DOHH2 (cell line): ENCODE data around the gene ANKRD30A.

Experiments used
- H3F3A ChIP-seq: fragments of 200-600 bp; sonication (generic), shearing (Covaris generic); 2 replicates; pipeline ENCODE4 v1.6.0; 2016; ENCODE audit warnings: antibody characterized with exemption, mild to moderate bottlenecking; ENCODE audit not compliant: control insufficient read depth, insufficient read depth
- H3K27ac ChIP-seq: fragments of 200-600 bp; sonication (generic); 2 replicates; pipeline ENCODE4 v1.5.1; 2014; ENCODE audit warnings: low read depth, mild to moderate bottlenecking, low read length, moderate library complexity
- H3K27me3 ChIP-seq: fragments of 200-600 bp; sonication (generic); 2 replicates; pipeline ENCODE4 v1.6.1; 2014; ENCODE audit warnings: mild to moderate bottlenecking, low read length, mixed read lengths; ENCODE audit not compliant: control insufficient read depth
- H3K36me3 ChIP-seq: fragments of 200-600 bp; sonication (generic); 2 replicates; pipeline ENCODE4 v1.6.1; 2014; ENCODE audit warnings: mild to moderate bottlenecking, low read length, moderate library complexity, mixed read lengths; ENCODE audit not compliant: control insufficient read depth
- H3K4me1 ChIP-seq: fragments of 200-600 bp; sonication (generic); 2 replicates; pipeline ENCODE4 v1.6.1; 2014; ENCODE audit warnings: mild to moderate bottlenecking, low read length, mixed read lengths; ENCODE audit not compliant: control insufficient read depth
- H3K4me2 ChIP-seq: fragments of 200-600 bp; sonication (generic); 2 replicates; pipeline ENCODE4 v1.6.0; 2014; ENCODE audit warnings: mild to moderate bottlenecking, low read length, moderate library complexity
- H3K4me3 ChIP-seq: fragments of 200-600 bp; sonication (generic); 2 replicates; pipeline ENCODE4 v1.5.1; 2014; ENCODE audit warnings: mild to moderate bottlenecking, low read length, mixed read lengths
- H3K79me2 ChIP-seq: fragments of 200-600 bp; sonication (generic); 2 replicates; pipeline ENCODE4 v1.6.1; 2014; ENCODE audit warnings: mild to moderate bottlenecking, low read length, mixed read lengths; ENCODE audit not compliant: control insufficient read depth
- H3K9me2 ChIP-seq: fragments of 200-600 bp; sonication (generic); replicated peaks from 2 replicates; pipeline ENCODE4 v1.6.1; 2014; ENCODE audit warnings: mild to moderate bottlenecking, low read length, mixed read lengths; ENCODE audit not compliant: control insufficient read depth
- H3K9me3 ChIP-seq: fragments of 200-600 bp; sonication (generic); 2 replicates; pipeline ENCODE4 v1.6.1; 2014; ENCODE audit warnings: antibody characterized with exemption, low read length, mixed read lengths; ENCODE audit not compliant: control insufficient read depth, insufficient read depth
- H4K20me1 ChIP-seq: fragments of 200-600 bp; sonication (generic); 2 replicates; pipeline ENCODE4 v1.6.0; 2014; ENCODE audit warnings: low read depth, mild to moderate bottlenecking, antibody characterized with exemption, low read length, moderate library complexity; ENCODE audit not compliant: control insufficient read depth, insufficient read depth
- CTCF ChIP-seq: fragments of 200-600 bp; sonication (generic); IDR thresholded peaks from one replicate; pipeline ENCODE4 v1.5.1; 2014; ENCODE audit warnings: antibody characterized with exemption, mild to moderate bottlenecking, low read depth, low read length; ENCODE audit not compliant: poor library complexity, severe bottlenecking
- EZH2phosphoT487 ChIP-seq: fragments of 200-600 bp; sonication (generic); IDR thresholded peaks from 2 replicates; pipeline ENCODE4 v1.6.1; 2017; ENCODE audit warnings: borderline replicate concordance, mild to moderate bottlenecking, antibody characterized with exemption, low read length, moderate library complexity, mixed read lengths

Gene ANKRD30A

DNA sequence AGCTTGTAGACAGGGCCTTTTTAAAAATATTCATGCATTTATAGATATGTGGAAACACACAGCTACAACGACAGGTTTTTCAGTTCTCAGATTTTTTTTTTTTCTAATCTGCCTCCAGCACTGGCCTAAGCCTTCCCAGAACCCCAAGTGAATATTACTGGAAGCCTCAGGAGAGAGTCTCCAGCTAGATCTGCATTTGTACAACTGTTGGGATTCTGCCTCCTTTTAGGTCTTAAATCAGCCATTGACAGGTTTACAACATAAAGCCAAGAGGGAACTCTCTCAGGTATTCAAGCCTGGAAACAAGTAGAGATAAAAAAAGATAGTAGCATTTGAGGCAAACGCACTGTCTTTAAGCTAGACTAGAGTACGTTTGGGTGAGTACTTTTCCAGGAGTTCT lies 275.8 kb downstream of the ANKRD30A start:
- Histone ChIP-seq H3K9me3 (no peaks in the 10 kb centered on the region), H3F3A (no peaks in the 10 kb centered on the region), H4K20me1 (no peaks in the 10 kb centered on the region), H3K4me3 (no peak overlapping the region), H3K27me3 (no peaks in the 10 kb centered on the region), H3K27ac (no peak overlapping the region), H3K36me3 (no peaks in the 10 kb centered on the region), H3K79me2 (no peaks in the 10 kb centered on the region), H3K4me2 (no peak overlapping the region), H3K9me2 (no peaks in the 10 kb centered on the region), H3K4me1 (no peaks in the 10 kb centered on the region)
- TF ChIP-seq CTCF (no peak), EZH2phosphoT487 (no peak)

GRCh38 chr10:37403776-37404175 lies 278.4 kb downstream of the ANKRD30A start:
- H3K9me3 ChIP-seq, result no peaks in the 10 kb centered on the region
- H3K27ac ChIP-seq, result no peak overlapping the region
- H3K27me3 ChIP-seq, result no peaks in the 10 kb centered on the region
- no peaks in the 10 kb centered on the region for H4K20me1 ChIP-seq
- H3K4me1 ChIP-seq, result no peaks in the 10 kb centered on the region
- TF ChIP-seq EZH2phosphoT487 (no peak), CTCF (no peak)
- no peaks in the 10 kb centered on the region for H3K9me2 ChIP-seq
- H3K4me3 ChIP-seq, result no peak overlapping the region
- no peaks in the 10 kb centered on the region for H3F3A ChIP-seq
- no peaks in the 10 kb centered on the region for H3K79me2 ChIP-seq
- H3K4me2 ChIP-seq, result no peak overlapping the region
- no peaks in the 10 kb centered on the region for H3K36me3 ChIP-seq
